K562 treated with DMSO at 1 percent for 48 hours (cell line): Measurements from ENCODE around the gene TMEM53. TPM values are rescaled to one million over a fixed set of nuclear protein-coding genes. Genes with fewer than 3 reads are reported as not detected.

ENCODE experiments used
- total RNA-seq: library from RNA; unstranded; fragments of 300-600 nt; gene quantifications from 2 replicates; pipeline ENCODE4 v1.2.3, GENCODE V29; 2022; ENCODE audit warnings: low replicate concordance; ENCODE audit errors: extremely low read depth

Gene TMEM53
- not detected in 2 replicates for total RNA-seq

DNA sequence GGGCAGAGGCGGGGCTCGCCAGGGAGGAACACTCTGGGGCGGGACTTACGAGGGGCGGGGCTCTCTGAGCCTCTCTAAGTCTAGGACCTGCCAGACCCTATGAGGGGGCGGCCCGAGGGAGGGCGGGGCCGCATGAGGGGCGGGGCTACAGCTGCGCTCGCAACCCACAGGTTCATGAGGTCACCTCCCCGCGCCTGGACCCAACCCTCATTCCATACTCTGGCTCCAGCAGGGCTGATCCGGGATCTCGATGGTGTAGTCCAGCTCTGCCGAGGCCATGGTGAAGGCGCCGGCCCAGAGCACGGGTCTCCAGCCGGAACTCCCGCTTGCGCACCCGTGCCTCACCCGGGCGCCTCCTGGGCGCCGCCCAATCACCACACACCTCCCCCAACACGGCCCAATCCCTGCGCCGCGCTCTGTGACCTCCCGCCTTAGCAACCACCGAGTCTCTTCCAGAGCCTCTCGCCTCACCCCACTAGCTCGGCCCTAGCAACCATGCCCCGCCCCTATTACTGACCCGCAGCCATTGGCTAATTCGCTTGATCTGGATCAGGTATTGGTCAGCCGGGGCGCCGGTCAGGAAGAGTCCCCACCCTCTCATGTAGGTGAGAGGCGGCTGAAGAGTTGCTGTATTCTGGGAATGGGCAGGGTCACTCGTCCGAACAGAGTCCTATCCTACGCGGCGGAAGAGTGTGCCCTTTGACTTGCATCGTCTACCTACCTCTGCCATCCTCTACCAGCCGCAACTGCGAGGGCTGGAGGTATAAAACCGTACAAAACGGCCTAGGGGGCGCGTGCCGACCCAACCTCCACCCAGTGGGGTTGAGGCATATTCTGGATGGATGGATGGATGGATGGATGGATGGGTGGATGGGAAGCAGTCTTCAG is at the start of gene TMEM53, which contains the start of gene ARMH1:
Gene TMEM53 (minus strand): TSS at position 369 of the 888 bp plus-strand sequence. CDS start 90 bp downstream, at position 279.
Gene ARMH1 (plus strand): TSS at position 602 of the 888 bp plus-strand sequence. CDS start 14,984 bp downstream, outside the sequence.

Other genes with a start within 250 kb of the TMEM53 start
- not detected in 2 replicates for gene ARMH1, start 233 bp upstream of the TMEM53 start, total RNA-seq
- not detected in 2 replicates for gene RNU5D-1, start 56.7 kb upstream of the TMEM53 start, total RNA-seq
- gene KIF2C, start 65.4 kb upstream of the TMEM53 start, total RNA-seq, result not detected in 2 replicates
- gene RPS8, start 101.1 kb upstream of the TMEM53 start, total RNA-seq, result 4,012 and 8,491 TPM in 2 replicates
- not detected in 2 replicates for gene BEST4, start 113.7 kb upstream of the TMEM53 start, total RNA-seq
- not detected in 2 replicates for gene PLK3, start 125.9 kb upstream of the TMEM53 start, total RNA-seq
- gene DYNLT4, start 132.9 kb upstream of the TMEM53 start, total RNA-seq, result not detected in 2 replicates
- gene BTBD19, start 134.0 kb upstream of the TMEM53 start, total RNA-seq, result not detected in 2 replicates
- gene PTCH2, start 168.8 kb upstream of the TMEM53 start, total RNA-seq, result not detected in 2 replicates